ENCODE measurements around the gene MBD6. TPM values are rescaled to one million over a fixed set of nuclear protein-coding genes. Genes with fewer than 3 reads are reported as not detected.
"Not testable (repeated sequence)": the region's sequence is repeated elsewhere in the genome, so short reads cannot be mapped to it uniquely, and the experiment has no call there.

MBD6 gene
- total RNA-seq, 2 donors from 2014 or later = 12.5 to 14.4 TPM

DNA sequence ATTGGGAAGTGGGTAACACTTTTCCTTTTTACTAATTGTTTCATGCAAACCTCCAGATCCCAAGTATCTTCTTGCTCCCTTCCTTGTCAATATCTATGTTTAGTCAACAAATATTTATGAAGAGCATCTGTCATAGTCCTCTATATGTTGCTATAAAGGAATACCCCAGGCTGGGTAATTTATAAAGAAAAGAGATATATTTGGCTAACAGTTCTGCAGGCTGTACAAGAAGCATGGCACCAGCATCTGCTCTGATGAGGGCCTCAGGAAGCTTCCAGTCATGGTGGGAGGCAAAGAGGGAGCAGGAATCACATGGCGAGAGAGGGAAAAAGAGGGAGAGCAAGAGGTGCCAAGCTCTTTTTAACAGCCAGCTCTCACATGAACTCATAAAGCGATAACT lies 31.8 kb downstream of the MBD6 start:
- H3K27ac ChIP-seq = no peak overlapping the region
- peaks cover 0 to 10% of the 10 kb centered on the region in 2 donors for H3K4me1 ChIP-seq
- DNase-seq (ENCODE audit: low spot score) = no peak
- H3K4me3 ChIP-seq = no peak overlapping the region
- no peaks in the 10 kb centered on the region for H3K9me3 ChIP-seq
- H3K27me3 ChIP-seq = peaks cover 0 to 15% of the 10 kb centered on the region in 2 donors
- no peaks in the 10 kb centered on the region for H3K36me3 ChIP-seq
- TF ChIP-seq, protein P1, sequence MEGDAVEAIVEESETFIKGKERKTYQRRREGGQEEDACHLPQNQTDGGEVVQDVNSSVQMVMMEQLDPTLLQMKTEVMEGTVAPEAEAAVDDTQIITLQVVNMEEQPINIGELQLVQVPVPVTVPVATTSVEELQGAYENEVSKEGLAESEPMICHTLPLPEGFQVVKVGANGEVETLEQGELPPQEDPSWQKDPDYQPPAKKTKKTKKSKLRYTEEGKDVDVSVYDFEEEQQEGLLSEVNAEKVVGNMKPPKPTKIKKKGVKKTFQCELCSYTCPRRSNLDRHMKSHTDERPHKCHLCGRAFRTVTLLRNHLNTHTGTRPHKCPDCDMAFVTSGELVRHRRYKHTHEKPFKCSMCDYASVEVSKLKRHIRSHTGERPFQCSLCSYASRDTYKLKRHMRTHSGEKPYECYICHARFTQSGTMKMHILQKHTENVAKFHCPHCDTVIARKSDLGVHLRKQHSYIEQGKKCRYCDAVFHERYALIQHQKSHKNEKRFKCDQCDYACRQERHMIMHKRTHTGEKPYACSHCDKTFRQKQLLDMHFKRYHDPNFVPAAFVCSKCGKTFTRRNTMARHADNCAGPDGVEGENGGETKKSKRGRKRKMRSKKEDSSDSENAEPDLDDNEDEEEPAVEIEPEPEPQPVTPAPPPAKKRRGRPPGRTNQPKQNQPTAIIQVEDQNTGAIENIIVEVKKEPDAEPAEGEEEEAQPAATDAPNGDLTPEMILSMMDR (IDR thresholded peaks at IDR 0.05) = no peak

DNA sequence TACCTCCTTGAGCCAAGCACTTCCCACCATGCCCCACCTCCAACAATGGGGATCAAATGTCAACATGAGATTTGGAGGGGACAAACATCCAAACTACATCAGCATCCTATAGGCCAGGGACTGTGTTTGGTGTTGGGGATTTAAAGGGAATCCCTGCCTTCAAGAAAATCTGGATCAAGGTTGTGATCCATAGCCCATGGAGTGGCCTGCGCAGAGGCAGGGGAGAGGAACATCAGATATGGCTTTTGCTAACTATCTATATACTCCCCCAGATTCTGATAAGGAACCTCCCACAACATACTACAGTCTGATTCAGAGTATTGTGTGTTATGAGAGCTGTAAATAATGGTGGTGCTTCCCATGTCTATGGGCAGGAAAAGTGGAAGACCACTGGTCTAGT lies 32.3 kb downstream of the MBD6 start:
- H3K4me1 ChIP-seq = peaks cover 0 to 5% of the 10 kb centered on the region in 2 donors
- H3K27ac ChIP-seq = no peak overlapping the region
- no peak overlapping the region for H3K4me3 ChIP-seq
- TF ChIP-seq, protein P1 (IDR thresholded peaks at IDR 0.05) = no peak
- H3K36me3 ChIP-seq = no peaks in the 10 kb centered on the region
- no peaks in the 10 kb centered on the region for H3K9me3 ChIP-seq
- DNase-seq (ENCODE audit: low spot score) = no peak
- H3K27me3 ChIP-seq = peaks cover 0 to 11% of the 10 kb centered on the region in 2 donors

DNA sequence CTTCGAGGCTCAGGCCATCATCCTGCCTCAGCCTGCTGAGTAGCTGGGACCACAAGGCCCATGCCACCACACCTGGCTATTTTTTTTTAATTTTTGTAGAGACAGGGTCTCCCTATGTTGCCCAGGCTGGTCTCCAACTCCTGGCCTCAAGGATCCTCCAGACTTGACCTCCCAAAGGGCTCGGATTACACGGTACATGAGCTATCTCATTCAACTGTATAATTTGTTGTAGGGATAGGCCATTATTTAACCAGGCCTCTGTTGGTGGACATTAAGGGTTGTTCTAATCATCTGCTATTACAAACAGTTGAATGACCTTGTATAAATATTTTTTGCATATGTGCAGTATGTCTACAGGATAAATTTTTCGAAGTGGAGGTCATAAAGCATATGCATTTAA lies 36.2 kb downstream of the MBD6 start:
- H3K4me3 ChIP-seq = no peak overlapping the region
- no peak overlapping the region for H3K27ac ChIP-seq
- H3K4me1 ChIP-seq = no peaks in the 10 kb centered on the region
- H3K36me3 ChIP-seq = no peaks in the 10 kb centered on the region
- no peaks in the 10 kb centered on the region for H3K9me3 ChIP-seq
- DNase-seq (ENCODE audit: low spot score) = no peak
- TF ChIP-seq, protein P1 (IDR thresholded peaks at IDR 0.05) = no peak
- H3K27me3 ChIP-seq = no peaks in the 10 kb centered on the region

DNA sequence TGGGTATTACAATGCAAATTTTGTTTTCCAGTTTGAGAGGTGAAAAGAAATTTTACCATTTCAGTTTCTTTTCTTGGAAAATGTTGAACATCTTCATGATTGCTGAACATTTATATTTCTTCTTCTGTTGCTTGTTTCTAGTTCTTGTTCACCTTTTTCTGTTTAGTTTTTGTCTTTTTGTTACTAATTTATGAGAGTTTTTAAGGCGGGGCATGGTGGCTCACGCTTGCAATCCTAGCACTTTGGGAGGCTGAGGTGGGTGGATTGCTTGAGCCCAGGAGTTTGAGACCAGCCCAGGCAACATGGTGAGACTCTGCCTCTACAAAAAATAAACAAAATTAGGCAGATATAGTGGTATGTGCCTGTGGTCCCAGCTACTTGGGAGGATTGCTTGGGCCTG lies 37.9 kb downstream of the MBD6 start:
- Histone ChIP-seq H3K4me3 (no peak overlapping the region), H3K36me3 (no peaks in the 10 kb centered on the region), H3K27me3 (no peaks in the 10 kb centered on the region), H3K9me3 (no peaks in the 10 kb centered on the region), H3K4me1 (no peaks in the 10 kb centered on the region), H3K27ac (no peak overlapping the region)
- DNase-seq (ENCODE audit: low spot score) = no peak
- TF ChIP-seq, protein P1 (IDR thresholded peaks at IDR 0.05) = no peak

DNA sequence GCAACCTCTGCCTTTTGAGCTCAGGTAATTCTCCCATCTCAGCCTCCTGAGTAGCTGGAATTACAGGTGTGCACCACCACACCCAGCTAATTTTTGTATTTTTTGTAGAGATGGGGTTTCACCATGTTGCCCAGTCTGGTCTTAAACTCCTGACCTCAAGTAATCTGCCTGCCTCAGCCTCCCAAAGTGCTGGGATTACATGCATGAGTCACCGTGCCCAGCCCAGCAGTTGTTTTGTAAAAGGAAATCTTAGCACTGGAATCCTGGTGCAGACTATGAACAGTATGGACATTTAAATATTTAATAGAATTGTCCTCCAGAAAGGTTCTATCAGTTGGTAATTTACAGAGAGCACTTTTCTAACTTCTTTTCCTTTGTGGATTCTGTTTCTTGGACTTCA lies 38.5 kb downstream of the MBD6 start:
- not testable (repeated sequence) for H3K4me1 ChIP-seq; H3K9me3 ChIP-seq; H3K27me3 ChIP-seq; H3K27ac ChIP-seq; DNase-seq (ENCODE audit: low spot score); H3K4me3 ChIP-seq; H3K36me3 ChIP-seq

DNA sequence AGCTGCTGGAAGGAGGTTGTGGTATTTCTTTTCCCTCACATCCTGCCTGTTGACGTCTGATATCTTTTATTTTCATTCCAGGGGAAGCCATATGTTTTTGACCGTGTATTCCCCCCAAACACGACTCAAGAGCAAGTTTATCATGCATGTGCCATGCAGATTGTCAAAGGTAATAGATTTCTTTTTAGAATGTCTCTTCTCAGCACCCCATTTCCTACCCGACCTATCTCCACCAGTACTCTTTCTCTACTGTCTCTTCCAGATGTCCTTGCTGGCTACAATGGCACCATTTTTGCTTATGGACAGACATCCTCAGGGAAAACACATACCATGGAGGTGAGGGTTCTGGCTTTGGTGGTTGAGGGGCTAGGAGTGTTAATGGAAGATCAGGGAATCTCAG lies 40.7 kb downstream of the MBD6 start:
- Histone ChIP-seq H3K9me3 (no peaks in the 10 kb centered on the region), H3K27ac (no peak overlapping the region), H3K4me1 (no peaks in the 10 kb centered on the region), H3K36me3 (no peaks in the 10 kb centered on the region), H3K27me3 (no peaks in the 10 kb centered on the region), H3K4me3 (no peak overlapping the region)
- TF ChIP-seq, protein P1 (IDR thresholded peaks at IDR 0.05) = no peak
- no peak for DNase-seq (ENCODE audit: low spot score)

Measured in right atrium auricular region (tissue), 2 donors.